HG03442 (cell line): ENCODE data around the gene SCAI.
"Not testable (repeated sequence)": the region's sequence is repeated elsewhere in the genome, so short reads cannot be mapped to it uniquely, and the experiment has no call there.

ENCODE experiments used
- ATAC-seq: cut with Tn5 transposase; IDR thresholded peaks from one replicate; pipeline ENCODE4 v1.9.1; 2021; ENCODE audit warnings: mild to moderate bottlenecking, moderate library complexity; ENCODE audit not compliant: unreplicated experiment

The SCAI gene

GRCh38 chr9:125106285-125106893 lies 36.9 kb downstream of the SCAI start:
- no peak for ATAC-seq

GRCh38 chr9:125103770-125104460 lies 39.4 kb downstream of the SCAI start:
- ATAC-seq: no peak

- ATAC-seq: no peak
These were observed 40.3 kb downstream of the SCAI start for GRCh38 chr9:125103021-125103420.

- no peak for ATAC-seq
These were observed 42.5 kb downstream of the SCAI start for GRCh38 chr9:125100822-125101221.

GRCh38 chr9:125099816-125100215 lies 43.5 kb downstream of the SCAI start:
- no peak for ATAC-seq

GRCh38 chr9:125095821-125096443 lies 47.4 kb downstream of the SCAI start:
- ATAC-seq: no peak

GRCh38 chr9:125091121-125091520 lies 52.2 kb downstream of the SCAI start:
- no peak for ATAC-seq

- ATAC-seq: no peak
These were observed 54.0 kb downstream of the SCAI start for GRCh38 chr9:125089331-125089730.

- ATAC-seq: no peak
These were observed 54.6 kb downstream of the SCAI start for GRCh38 chr9:125088752-125089151.

- no peak for ATAC-seq
These were observed 57.4 kb downstream of the SCAI start for GRCh38 chr9:125085703-125086477.

GRCh38 chr9:125082197-125082596 lies 61.1 kb downstream of the SCAI start:
- not testable (repeated sequence) for ATAC-seq

GRCh38 chr9:125080797-125081196 lies 62.5 kb downstream of the SCAI start:
- not testable (repeated sequence) for ATAC-seq

GRCh38 chr9:125079931-125080330 lies 63.4 kb downstream of the SCAI start:
- no peak for ATAC-seq

- no peak for ATAC-seq
These were observed 67.3 kb downstream of the SCAI start for GRCh38 chr9:125075997-125076396.

- no peak for ATAC-seq
These were observed 68.4 kb downstream of the SCAI start for GRCh38 chr9:125074976-125075375.

GRCh38 chr9:125066839-125067619 lies 76.3 kb downstream of the SCAI start:
- no peak for ATAC-seq

- ATAC-seq: no peak
These were observed 81.9 kb downstream of the SCAI start for GRCh38 chr9:125061391-125061790.

- no peak for ATAC-seq
These were observed 93.9 kb downstream of the SCAI start for GRCh38 chr9:125049212-125050049.

GRCh38 chr9:125043631-125044030 lies 99.7 kb downstream of the SCAI start:
- no peak for ATAC-seq

- no peak for ATAC-seq
These were observed 100.2 kb downstream of the SCAI start for GRCh38 chr9:125043148-125043547.
